Measurements from ENCODE around the gene ANKDD1B. TPM values are rescaled to one million over a fixed set of nuclear protein-coding genes. Genes with fewer than 3 reads are reported as not detected.

ANKDD1B gene
- total and polyA plus RNA-seq, 2 of the 13 experiments (the other 11 are each of a cell fraction or from before 2014, with no cell fraction given) = 0.12 to 0.27 TPM

- TF ChIP-seq PAXIP1 (CRISPR knock-in tag; conservative IDR thresholded peaks at IDR 0.05) (0 out of 2 replicates have a peak, but pooled peaks have one; percentile 20), CEBPB (IDR thresholded peaks at IDR 0.05; ENCODE audit: borderline replicate concordance, low read depth, low read length) (peak; percentile 29), CEBPG (CRISPR knock-in tag; IDR thresholded peaks at IDR 0.05) (0 out of 2 replicates have a peak, but pooled peaks have one; percentile 36), HOXA5 (CRISPR knock-in tag; IDR thresholded peaks at IDR 0.05) (no peak), SP5 (CRISPR knock-in tag; IDR thresholded peaks at IDR 0.05; ENCODE audit: borderline replicate concordance, low read depth) (no peak), ZNF235 (CRISPR knock-in tag; IDR thresholded peaks at IDR 0.05; ENCODE audit: borderline replicate concordance) (no peak), SP1 (IDR thresholded peaks at IDR 0.05) (no peak), SP1 (CRISPR knock-in tag; IDR thresholded peaks at IDR 0.05) (no peak), PHF8 (CRISPR knock-in tag; IDR thresholded peaks at IDR 0.05) (no peak), CENPBD1 (CRISPR knock-in tag; IDR thresholded peaks at IDR 0.05; ENCODE audit: borderline replicate concordance, low read depth) (no peak), HNF4A (CRISPR knock-in tag; IDR thresholded peaks at IDR 0.05) (peak; percentile 72), RXRA (CRISPR knock-in tag; IDR thresholded peaks at IDR 0.05) (no peak), ZNF577 (CRISPR knock-in tag; IDR thresholded peaks at IDR 0.05; ENCODE audit: borderline replicate concordance, low read depth) (no peak), EZH2 (conservative IDR thresholded peaks at IDR 0.05; ENCODE audit: low read depth, low read length) (no peak), ZNF367 (CRISPR knock-in tag; IDR thresholded peaks at IDR 0.05; ENCODE audit: borderline replicate concordance) (no peak)
These were observed 37.5 kb downstream of the ANKDD1B start (continued) for GRCh38 chr5:75648712-75649111.
